Occipital lobe (tissue), 2 donors: ENCODE measurements around the gene TIMM23. TPM values are rescaled to one million over a fixed set of nuclear protein-coding genes. Genes with fewer than 3 reads are reported as not detected.
"Not testable (repeated sequence)": the region's sequence is repeated elsewhere in the genome, so short reads cannot be mapped to it uniquely, and the experiment has no call there.

Experiments
- DNase-seq: peaks from one replicate; lab custom pipeline; 2025; lab: John Stamatoyannopoulos, UW
- total RNA-seq: library from RNA; depleted of rRNA; stranded (reverse); fragments of >200 nt; gene quantifications from one replicate; pipeline ENCODE4 v1.2.3, GENCODE V29; 2014

Gene TIMM23
- total RNA-seq, result 52.7 TPM

- DNase-seq, result peak; percentile 88
These were observed at the start of gene TIMM23 for GRCh38 chr10:45972106-45972812. TIMM23 (plus strand) TSS chr10:45972489; CDS start chr10:45972625, 136 bp downstream.

GRCh38 chr10:45926790-45927189, 45.5 kb upstream of the TIMM23 start:
- not testable (repeated sequence) for DNase-seq

- DNase-seq, result not testable (repeated sequence)
These were observed 41.0 kb upstream of the TIMM23 start for GRCh38 chr10:45931305-45931704.

- not testable (repeated sequence) for DNase-seq
These were observed 37.5 kb upstream of the TIMM23 start for GRCh38 chr10:45934788-45935187.

- not testable (repeated sequence) for DNase-seq
These were observed 33.1 kb upstream of the TIMM23 start for GRCh38 chr10:45939176-45939697.

GRCh38 chr10:45941196-45941595, 31.1 kb upstream of the TIMM23 start:
- not testable (repeated sequence) for DNase-seq

GRCh38 chr10:45945476-45945875, 26.8 kb upstream of the TIMM23 start:
- DNase-seq, result not testable (repeated sequence)

GRCh38 chr10:45947363-45947762, 24.9 kb upstream of the TIMM23 start:
- not testable (repeated sequence) for DNase-seq

- DNase-seq, result not testable (repeated sequence)
These were observed 23.5 kb upstream of the TIMM23 start for GRCh38 chr10:45948801-45949200.

- not testable (repeated sequence) for DNase-seq
These were observed 17.9 kb upstream of the TIMM23 start for GRCh38 chr10:45954367-45954766.

- not testable (repeated sequence) for DNase-seq
These were observed 15.7 kb upstream of the TIMM23 start for GRCh38 chr10:45956634-45957033.

- not testable (repeated sequence) for DNase-seq
These were observed 14.4 kb upstream of the TIMM23 start for GRCh38 chr10:45957928-45958327.

- not testable (repeated sequence) for DNase-seq
These were observed 9.4 kb upstream of the TIMM23 start for GRCh38 chr10:45962686-45963452.

- not testable (repeated sequence) for DNase-seq
These were observed 1.3 kb upstream of the TIMM23 start for GRCh38 chr10:45971019-45971418.

GRCh38 chr10:45971742-45972105, 565 bp upstream of the TIMM23 start:
- DNase-seq, result not testable (repeated sequence)

GRCh38 chr10:45972813-45973169, 502 bp downstream of the TIMM23 start:
- not testable (repeated sequence) for DNase-seq

GRCh38 chr10:45974041-45974440, 1.8 kb downstream of the TIMM23 start:
- not testable (repeated sequence) for DNase-seq

- not testable (repeated sequence) for DNase-seq
These were observed 6.3 kb downstream of the TIMM23 start for GRCh38 chr10:45978554-45978953.

GRCh38 chr10:45981367-45981766, 9.1 kb downstream of the TIMM23 start:
- DNase-seq, result not testable (repeated sequence)

GRCh38 chr10:45983538-45984186, 11.4 kb downstream of the TIMM23 start:
- DNase-seq, result not testable (repeated sequence)

GRCh38 chr10:45984473-45984872, 12.2 kb downstream of the TIMM23 start:
- DNase-seq, result not testable (repeated sequence)

- not testable (repeated sequence) for DNase-seq
These were observed 13.3 kb downstream of the TIMM23 start for GRCh38 chr10:45985590-45985989.
